Liver (tissue), 9 donors: Measurements from ENCODE around the gene VIPR2. TPM values are rescaled to one million over a fixed set of nuclear protein-coding genes. Genes with fewer than 3 reads are reported as not detected.
"Not testable (repeated sequence)": the region's sequence is repeated elsewhere in the genome, so short reads cannot be mapped to it uniquely, and the experiment has no call there.

Experiments
- DNase-seq: peaks from one replicate; pipeline ENCODE4 v3.0.0-alpha.2; 2017; ENCODE audit warnings: low spot score
- H3K27ac ChIP-seq, 2 donors: one replicate each; pipeline ENCODE4 v1.7.0; 2013; ENCODE audit warnings: inconsistent platforms in 2 of 2, low read length in 2 of 2, control low read depth in 1 of 2, low read depth in 1 of 2, mild to moderate bottlenecking in 1 of 2
- H3K27me3 ChIP-seq, 4 donors: one replicate each; pipeline versions ENCODE4 v1.6.1 to v1.7.0; 2013; ENCODE audit warnings: low read length in 3 of 4, inconsistent platforms in 1 of 4, mild to moderate bottlenecking in 1 of 4, moderate library complexity in 1 of 4; ENCODE audit not compliant: control insufficient read depth in 4 of 4, insufficient read depth in 4 of 4
- H3K36me3 ChIP-seq, 4 donors: one replicate each; pipeline versions ENCODE4 v1.6.1 to v1.7.0; 2013; ENCODE audit warnings: low read length in 3 of 4, mild to moderate bottlenecking in 3 of 4, low read depth in 1 of 4, moderate library complexity in 1 of 4; ENCODE audit not compliant: control insufficient read depth in 4 of 4, insufficient read depth in 3 of 4
- H3K4me1 ChIP-seq, 4 donors: one replicate each; pipeline versions ENCODE4 v1.6.1 to v1.7.0; 2013; ENCODE audit warnings: low read length in 3 of 4, mild to moderate bottlenecking in 3 of 4, moderate library complexity in 1 of 4; ENCODE audit not compliant: control insufficient read depth in 4 of 4, insufficient read depth in 4 of 4
- H3K4me3 ChIP-seq, 3 donors: one replicate each; pipeline versions ENCODE4 v1.6.1 to v1.7.0; 2013; ENCODE audit warnings: low read length in 3 of 3, control low read depth in 1 of 3, low read depth in 1 of 3, mild to moderate bottlenecking in 1 of 3
- H3K9ac ChIP-seq, 2 donors: one replicate each; pipeline ENCODE4 v1.7.0; 2013; ENCODE audit warnings: low read length in 2 of 2, mild to moderate bottlenecking in 2 of 2, moderate library complexity in 2 of 2, control low read depth in 1 of 2, low read depth in 1 of 2
- H3K9me3 ChIP-seq, 4 donors: one replicate each; pipeline versions ENCODE4 v1.6.1 to v1.7.0; 2013; ENCODE audit warnings: low read length in 3 of 4; ENCODE audit not compliant: control insufficient read depth in 4 of 4
- EGR1 ChIP-seq, 2 donors: IDR thresholded peaks; 2 replicates each; pipeline ENCODE4 v1.6.1; 2016 to 2018; ENCODE audit warnings: antibody characterized with exemption in 2 of 2, low read depth in 2 of 2
- FOXA1 ChIP-seq: IDR thresholded peaks from 2 replicates; pipeline ENCODE4 v1.6.1; 2016; ENCODE audit warnings: antibody characterized with exemption
- GABPA ChIP-seq, 2 donors: IDR thresholded peaks in 1 of 2; conservative IDR thresholded peaks in 1 of 2; 2 replicates each; pipeline ENCODE4 v1.6.1; 2016; ENCODE audit warnings: antibody characterized with exemption in 2 of 2, mild to moderate bottlenecking in 1 of 2, moderate library complexity in 1 of 2
- HNF4A ChIP-seq, 2 donors: conservative IDR thresholded peaks; 2 replicates each; pipeline ENCODE4 v1.6.1; 2016; ENCODE audit warnings: antibody characterized with exemption in 2 of 2, mild to moderate bottlenecking in 2 of 2
- HNF4G ChIP-seq: IDR thresholded peaks from 2 replicates; pipeline ENCODE4 v1.6.1; 2016; ENCODE audit warnings: antibody characterized with exemption
- JUND ChIP-seq, 2 donors: IDR thresholded peaks; 2 replicates each; pipeline ENCODE4 v1.6.1; 2016; ENCODE audit warnings: antibody characterized with exemption in 2 of 2
- NR2F2 ChIP-seq: IDR thresholded peaks from 2 replicates; pipeline ENCODE4 v1.6.1; 2016; ENCODE audit warnings: antibody characterized with exemption
- RAD21 ChIP-seq, 2 donors: IDR thresholded peaks; 2 replicates each; pipeline ENCODE4 v1.6.1; 2016; ENCODE audit warnings: antibody characterized with exemption in 2 of 2, mild to moderate bottlenecking in 2 of 2
- RXRA ChIP-seq, 2 donors: IDR thresholded peaks; 2 replicates each; pipeline ENCODE4 v1.6.1; 2017 to 2018; ENCODE audit warnings: antibody characterized with exemption in 2 of 2, mild to moderate bottlenecking in 1 of 2
- SP1 ChIP-seq: IDR thresholded peaks from 2 replicates; pipeline ENCODE4 v1.6.1; 2018; ENCODE audit warnings: antibody characterized with exemption, mild to moderate bottlenecking
- TAF1 ChIP-seq: conservative IDR thresholded peaks from 2 replicates; pipeline ENCODE4 v1.6.1; 2016; ENCODE audit warnings: antibody characterized with exemption, mild to moderate bottlenecking
- YY1 ChIP-seq: IDR thresholded peaks from 2 replicates; pipeline ENCODE4 v1.6.1; 2016; ENCODE audit warnings: antibody characterized with exemption, mild to moderate bottlenecking
- WGBS: extraction: QIAGEN DNeasy Blood & Tissue Kit; methylation state at CpG from one replicate; pipeline ENCODE4 v1.1.7; 2013; 5-methylcytosine and 5-hydroxymethylcytosine counted together
- polyA plus RNA-seq, 2 donors: library from polyadenylated mRNA; stranded (reverse) in 1 of 2; unstranded in 1 of 2; fragments of 200-250 nt in 1 of 2; fragments of >200 nt in 1 of 2; fragmentation: Nextera tagmentation in 1 of 2; extraction: Ambion mirVana in 1 of 2; gene quantifications; one replicate each; pipeline versions ENCODE4 v1.2.1 to v1.2.3, GENCODE V29; 2013 to 2015
- total RNA-seq, 2 donors: library from RNA; depleted of rRNA; stranded (reverse); fragments of >200 nt; gene quantifications; one replicate each; pipeline ENCODE4 v1.2.3, GENCODE V29; 2014
- TF ChIP-seq, protein P1 (sequence below): IDR thresholded peaks from 2 replicates; pipeline ENCODE4 v1.6.1; 2016; ENCODE audit warnings: antibody characterized with exemption
- TF ChIP-seq, protein P2 (sequence below): fragments of 150-350 bp; IDR thresholded peaks from 2 replicates; pipeline ENCODE4 v1.5.1; 2017; ENCODE audit warnings: improper control_type of control experiment, low read depth, low read length; ENCODE audit not compliant: missing input control
- TF ChIP-seq, protein P3 (sequence below): IDR thresholded peaks from 2 replicates; pipeline ENCODE4 v1.6.1; 2016; ENCODE audit warnings: antibody characterized with exemption
- TF ChIP-seq, protein P4 (sequence below): IDR thresholded peaks from 2 replicates; pipeline ENCODE4 v1.6.1; 2016; ENCODE audit warnings: antibody characterized with exemption
- donor health status: healthy.
- donor health status: healthy.
- donor health status: healthy.
- donor health status: healthy.
- donor health status: healthy.

The VIPR2 gene
- total and polyA plus RNA-seq, 4 donors, result 0.05 to 0.17 (median 0.10) TPM; not detected in 1

DNA sequence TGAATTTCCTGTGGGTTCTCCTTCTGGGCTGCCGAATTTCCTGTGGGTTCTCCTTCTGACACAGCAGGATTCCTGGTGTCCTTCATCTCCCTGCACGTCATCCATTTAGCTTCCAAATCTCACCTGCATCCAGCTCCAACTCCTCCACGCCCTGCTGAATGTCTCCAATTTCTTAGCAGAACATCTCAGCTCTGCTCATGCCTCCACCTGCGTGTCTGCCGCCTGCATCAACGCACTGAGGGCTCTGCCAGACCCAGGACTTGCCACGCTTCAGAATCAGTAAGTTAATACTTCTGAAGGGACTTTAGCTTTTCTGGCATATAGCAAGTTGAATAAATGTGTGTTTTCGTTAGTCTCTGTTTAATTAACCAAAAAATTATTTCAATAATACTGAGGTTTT lies 31.1 kb upstream of the VIPR2 start:
- TF ChIP-seq GABPA (IDR thresholded peaks at IDR 0.05 in 1 of 2, conservative IDR thresholded peaks at IDR 0.05 in 1 of 2), result no peak
- no peak for TF ChIP-seq RAD21 (IDR thresholded peaks at IDR 0.05)
- no peak for TF ChIP-seq NR2F2
- TF ChIP-seq, protein P1, sequence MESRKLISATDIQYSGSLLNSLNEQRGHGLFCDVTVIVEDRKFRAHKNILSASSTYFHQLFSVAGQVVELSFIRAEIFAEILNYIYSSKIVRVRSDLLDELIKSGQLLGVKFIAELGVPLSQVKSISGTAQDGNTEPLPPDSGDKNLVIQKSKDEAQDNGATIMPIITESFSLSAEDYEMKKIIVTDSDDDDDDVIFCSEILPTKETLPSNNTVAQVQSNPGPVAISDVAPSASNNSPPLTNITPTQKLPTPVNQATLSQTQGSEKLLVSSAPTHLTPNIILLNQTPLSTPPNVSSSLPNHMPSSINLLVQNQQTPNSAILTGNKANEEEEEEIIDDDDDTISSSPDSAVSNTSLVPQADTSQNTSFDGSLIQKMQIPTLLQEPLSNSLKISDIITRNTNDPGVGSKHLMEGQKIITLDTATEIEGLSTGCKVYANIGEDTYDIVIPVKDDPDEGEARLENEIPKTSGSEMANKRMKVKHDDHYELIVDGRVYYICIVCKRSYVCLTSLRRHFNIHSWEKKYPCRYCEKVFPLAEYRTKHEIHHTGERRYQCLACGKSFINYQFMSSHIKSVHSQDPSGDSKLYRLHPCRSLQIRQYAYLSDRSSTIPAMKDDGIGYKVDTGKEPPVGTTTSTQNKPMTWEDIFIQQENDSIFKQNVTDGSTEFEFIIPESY, result no peak
- no peak for TF ChIP-seq JUND (IDR thresholded peaks at IDR 0.05)
- TF ChIP-seq HNF4A (conservative IDR thresholded peaks at IDR 0.05), result no peak
- no peak for TF ChIP-seq SP1
- TF ChIP-seq RXRA (IDR thresholded peaks at IDR 0.05), result no peak
- TF ChIP-seq TAF1, result no peak
- TF ChIP-seq HNF4G, result no peak
- TF ChIP-seq, protein P2, sequence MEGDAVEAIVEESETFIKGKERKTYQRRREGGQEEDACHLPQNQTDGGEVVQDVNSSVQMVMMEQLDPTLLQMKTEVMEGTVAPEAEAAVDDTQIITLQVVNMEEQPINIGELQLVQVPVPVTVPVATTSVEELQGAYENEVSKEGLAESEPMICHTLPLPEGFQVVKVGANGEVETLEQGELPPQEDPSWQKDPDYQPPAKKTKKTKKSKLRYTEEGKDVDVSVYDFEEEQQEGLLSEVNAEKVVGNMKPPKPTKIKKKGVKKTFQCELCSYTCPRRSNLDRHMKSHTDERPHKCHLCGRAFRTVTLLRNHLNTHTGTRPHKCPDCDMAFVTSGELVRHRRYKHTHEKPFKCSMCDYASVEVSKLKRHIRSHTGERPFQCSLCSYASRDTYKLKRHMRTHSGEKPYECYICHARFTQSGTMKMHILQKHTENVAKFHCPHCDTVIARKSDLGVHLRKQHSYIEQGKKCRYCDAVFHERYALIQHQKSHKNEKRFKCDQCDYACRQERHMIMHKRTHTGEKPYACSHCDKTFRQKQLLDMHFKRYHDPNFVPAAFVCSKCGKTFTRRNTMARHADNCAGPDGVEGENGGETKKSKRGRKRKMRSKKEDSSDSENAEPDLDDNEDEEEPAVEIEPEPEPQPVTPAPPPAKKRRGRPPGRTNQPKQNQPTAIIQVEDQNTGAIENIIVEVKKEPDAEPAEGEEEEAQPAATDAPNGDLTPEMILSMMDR, result no peak
- TF ChIP-seq EGR1 (IDR thresholded peaks at IDR 0.05; ENCODE audit: low read depth in 2 of 2), result no peak
- TF ChIP-seq, protein P3, sequence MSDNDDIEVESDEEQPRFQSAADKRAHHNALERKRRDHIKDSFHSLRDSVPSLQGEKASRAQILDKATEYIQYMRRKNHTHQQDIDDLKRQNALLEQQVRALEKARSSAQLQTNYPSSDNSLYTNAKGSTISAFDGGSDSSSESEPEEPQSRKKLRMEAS, result no peak
- TF ChIP-seq FOXA1, result no peak
- TF ChIP-seq YY1, result no peak

DNA sequence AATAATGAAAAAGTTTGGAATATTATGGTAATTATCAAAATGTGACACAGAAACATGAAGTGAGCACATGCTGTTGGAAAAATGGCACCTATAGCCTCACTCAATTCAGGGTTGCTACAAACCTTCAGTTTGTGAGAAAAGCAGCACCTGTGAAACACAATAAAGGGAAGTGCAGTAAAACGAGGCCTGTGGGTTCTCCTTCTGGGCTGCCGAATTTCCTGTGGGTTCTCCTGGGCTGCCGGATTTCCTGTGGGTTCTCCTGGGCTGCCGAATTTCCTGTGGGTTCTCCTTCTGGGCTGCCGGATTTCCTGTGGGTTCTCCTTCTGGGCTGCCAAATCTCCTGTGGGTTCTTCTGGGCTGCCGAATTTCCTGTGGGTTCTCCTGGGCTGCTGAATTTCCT lies 30.4 kb upstream of the VIPR2 start:
- H3K9me3 ChIP-seq, result peaks cover 0 to 12% (median 0%) of the 10 kb centered on the region in 4 donors
- not testable (repeated sequence) for H3K9ac ChIP-seq, H3K27me3 ChIP-seq, H3K27ac ChIP-seq, H3K4me3 ChIP-seq, H3K4me1 ChIP-seq, DNase-seq, H3K36me3 ChIP-seq
- 62% methylated on average over 6 of the region's 6 CpGs for WGBS

More for the DNA sequence above, 31.1 kb upstream of the VIPR2 start:
- Histone ChIP-seq H3K9ac (no peak overlapping the region), H3K27me3 (peaks cover 0 to 6% (median 0%) of the 10 kb centered on the region in 4 donors), H3K27ac (no peak overlapping the region), H3K9me3 (peaks cover 0 to 12% (median 0%) of the 10 kb centered on the region in 4 donors), H3K4me1 (no peaks in the 10 kb centered on the region), H3K36me3 (no peaks in the 10 kb centered on the region), H3K4me3 (no peak overlapping the region)
- WGBS, result 80% methylated on average over 8 of the region's 8 CpGs
- no peak for DNase-seq

DNA sequence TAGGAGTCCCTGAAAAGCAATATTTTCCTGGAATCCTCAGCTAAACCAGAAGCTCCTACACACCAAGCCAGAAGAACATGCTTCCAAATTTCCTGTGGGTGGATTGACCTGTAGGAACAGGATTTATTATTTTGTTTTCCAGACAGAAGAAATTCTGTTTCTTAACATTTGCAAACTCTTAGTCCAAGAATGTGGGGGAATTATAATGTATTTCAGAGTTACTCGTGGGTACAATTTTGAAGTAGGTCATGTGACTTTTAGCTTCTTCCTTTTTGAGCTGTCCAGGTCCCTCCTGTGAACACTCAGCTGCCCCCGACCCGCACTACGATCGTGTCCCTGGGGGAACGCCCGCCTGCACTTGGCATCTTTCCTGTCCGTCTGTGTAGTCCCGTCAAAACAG lies 27.7 kb upstream of the VIPR2 start:
- WGBS, result 83% methylated on average over 9 of the region's 9 CpGs
- no peak for DNase-seq
- no peaks in the 10 kb centered on the region for H3K27me3 ChIP-seq
- no peak overlapping the region for H3K27ac ChIP-seq
- no peaks in the 10 kb centered on the region for H3K36me3 ChIP-seq
- TF ChIP-seq NR2F2, result no peak
- no peak for TF ChIP-seq FOXA1
- TF ChIP-seq, protein P4, sequence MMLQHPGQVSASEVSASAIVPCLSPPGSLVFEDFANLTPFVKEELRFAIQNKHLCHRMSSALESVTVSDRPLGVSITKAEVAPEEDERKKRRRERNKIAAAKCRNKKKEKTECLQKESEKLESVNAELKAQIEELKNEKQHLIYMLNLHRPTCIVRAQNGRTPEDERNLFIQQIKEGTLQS, result no peak
- no peaks in the 10 kb centered on the region for H3K4me1 ChIP-seq
- H3K9me3 ChIP-seq, result peaks cover 0 to 12% (median 0%) of the 10 kb centered on the region in 4 donors
- H3K4me3 ChIP-seq, result no peak overlapping the region
- no peak overlapping the region for H3K9ac ChIP-seq
